Aorta (tissue), 5 donors: Measurements from ENCODE around the gene GPR52. TPM values are rescaled to one million over a fixed set of nuclear protein-coding genes. Genes with fewer than 3 reads are reported as not detected.

Source experiments
- ATAC-seq: fragments of 200-7000 bp; cut with Tn5 transposase; one replicate; pipeline ENCODE4 v1.9.1; 2022; ENCODE audit warnings: moderate library complexity; ENCODE audit not compliant: low FRiP score
- DNase-seq, 2 donors: peaks; one replicate each; pipeline ENCODE4 v3.0.0-alpha.2; 2020
- H3K27ac ChIP-seq, 2 donors: one replicate each; pipeline ENCODE4 v1.5.1; 2013; ENCODE audit warnings: low read length in 2 of 2, mild to moderate bottlenecking in 2 of 2, moderate library complexity in 2 of 2, control low read depth in 1 of 2, inconsistent platforms in 1 of 2, low read depth in 1 of 2
- H3K27me3 ChIP-seq, 2 donors: one replicate each; pipeline ENCODE4 v1.6.1; 2013; ENCODE audit warnings: control low read depth in 1 of 2, low read length in 1 of 2, mild to moderate bottlenecking in 1 of 2, moderate library complexity in 1 of 2; ENCODE audit not compliant: insufficient read depth in 2 of 2, control insufficient read depth in 1 of 2
- H3K36me3 ChIP-seq, 2 donors: one replicate each; pipeline ENCODE4 v1.6.1; 2013; ENCODE audit warnings: control low read depth in 1 of 2, low read length in 1 of 2, mild to moderate bottlenecking in 1 of 2; ENCODE audit not compliant: insufficient read depth in 2 of 2, control insufficient read depth in 1 of 2
- H3K4me1 ChIP-seq, 2 donors: one replicate each; pipeline ENCODE4 v1.6.1; 2013; ENCODE audit warnings: low read length in 2 of 2, control low read depth in 1 of 2, mild to moderate bottlenecking in 1 of 2, moderate library complexity in 1 of 2; ENCODE audit not compliant: insufficient read depth in 2 of 2, control insufficient read depth in 1 of 2
- H3K4me3 ChIP-seq, 2 donors: one replicate each; pipeline ENCODE4 v1.5.1; 2013; ENCODE audit warnings: low read length in 2 of 2, control low read depth in 1 of 2, mild to moderate bottlenecking in 1 of 2
- H3K9me3 ChIP-seq: one replicate; pipeline ENCODE4 v1.6.1; 2013; ENCODE audit warnings: mild to moderate bottlenecking, low read length; ENCODE audit not compliant: control insufficient read depth
- WGBS, 2 donors: extraction: QIAGEN DNeasy Blood & Tissue Kit; methylation state at CpG; one replicate each; pipeline ENCODE4 v1.1.7; 2013; 5-methylcytosine and 5-hydroxymethylcytosine counted together
- intact Hi-C, 2 donors: fragments of 100-400 bp; cut with DNase I; formaldehyde crosslinking; loops; one replicate each; pipeline versions ENCODE4 v1.14.2 to v1.15.0; 2022
- polyA plus RNA-seq, 2 donors: library from polyadenylated mRNA; stranded (reverse); fragments of 200-250 nt; gene quantifications; one replicate each; pipeline ENCODE4 v1.2.3, GENCODE V29; 2013
- total RNA-seq, 2 donors: library from RNA; stranded (reverse); fragmentation: NEBNext Ultra II Directional; extraction: Animal tissue kit (Norgen Biotek cat#: 25700); gene quantifications; one replicate each; pipeline ENCODE4 v1.2.1, GENCODE V29; 2021
- donor health status: healthy with polysubstance abuse.
- donor health status: Bipolar disorder and iron deficiency.
- donor health status: DM: no; HTN: no; CAD: no.
- donor health status: DM: no; HTN: no; CAD: no.
- donor health status: DM: yes; HTN: yes; CAD: no.

Gene GPR52
- total and polyA plus RNA-seq, 4 donors, result 3.4 to 6.5 TPM; not detected in 2

GRCh38 chr1:174480324-174480723 lies 32.6 kb downstream of the GPR52 start:
- DNase-seq (no peak), ATAC-seq (no peak)
- H3K9me3 ChIP-seq, result peaks cover 1% of the 10 kb centered on the region
- intact Hi-C loops, result no loop called here
- 65 to 76% methylated on average over 1 of the region's 1 CpG for WGBS, 2 donors
- H3K36me3 ChIP-seq, result no peaks in the 10 kb centered on the region
- H3K27me3 ChIP-seq, result no peaks in the 10 kb centered on the region
- H3K4me1 ChIP-seq, result no peaks in the 10 kb centered on the region
- no peak overlapping the region for H3K27ac ChIP-seq
- H3K4me3 ChIP-seq, result no peak overlapping the region

GRCh38 chr1:174491606-174492005 lies 43.8 kb downstream of the GPR52 start:
- no peaks in the 10 kb centered on the region for H3K4me1 ChIP-seq
- intact Hi-C loops, result no loop called here
- no peak for DNase-seq
- H3K27me3 ChIP-seq, result no peaks in the 10 kb centered on the region
- no peak overlapping the region for H3K27ac ChIP-seq
- 78 to 93% methylated on average over 2 of the region's 2 CpGs for WGBS, 2 donors
- ATAC-seq, result no peak
- no peaks in the 10 kb centered on the region for H3K36me3 ChIP-seq
- H3K4me3 ChIP-seq, result no peak overlapping the region
- H3K9me3 ChIP-seq, result no peaks in the 10 kb centered on the region

GRCh38 chr1:174497478-174497877 lies 49.7 kb downstream of the GPR52 start:
- intact Hi-C loops, result no loop called here
- Histone ChIP-seq H3K27me3 (no peaks in the 10 kb centered on the region), H3K4me3 (no peak overlapping the region), H3K27ac (no peak overlapping the region), H3K4me1 (no peaks in the 10 kb centered on the region), H3K9me3 (no peaks in the 10 kb centered on the region), H3K36me3 (no peaks in the 10 kb centered on the region)
- no peak for ATAC-seq
- no peak for DNase-seq
